22Rv1 (cell line): ENCODE results near the gene COPZ1.

Source experiments
- CTCF ChIP-seq: fragments of 450-650 bp; IDR thresholded peaks from 2 replicates; pipeline ENCODE4 v1.5.1; 2017; ENCODE audit warnings: mild to moderate bottlenecking
- ZFX ChIP-seq: fragments of 450-650 bp; IDR thresholded peaks from 2 replicates; pipeline ENCODE4 v1.6.1; 2017; ENCODE audit warnings: antibody characterized with exemption, borderline replicate concordance

- no peak for TF ChIP-seq CTCF
- TF ChIP-seq ZFX: no peak
These were observed 31.3 kb downstream of the COPZ1 start for GRCh38 chr12:54356228-54356627.
